AG04450 (cell line): ENCODE results near the gene VCL. TPM values are rescaled to one million over a fixed set of nuclear protein-coding genes. Genes with fewer than 3 reads are reported as not detected.

ENCODE experiments used
- CTCF ChIA-PET: fragments of 300-600, 350-600 bp; formaldehyde crosslinking; extraction: SDS; loops from one replicate; lab custom pipeline; 2022; ENCODE audit warnings: antibody characterized with exemption, inconsistent platforms; lab: Charles Lee
- POLR2A ChIA-PET: fragments of 350-600 bp; formaldehyde crosslinking; extraction: SDS; loops from one replicate; lab custom pipeline; 2021; ENCODE audit warnings: antibody characterized with exemption, inconsistent platforms; lab: Yijun Ruan, JAX
- DNase-seq: peaks from one replicate; pipeline ENCODE4 v3.0.0-alpha.2; 2011; ENCODE audit warnings: low read depth, low spot score
- H3K27ac ChIP-seq: one replicate; pipeline ENCODE4 v1.5.1; 2012; ENCODE audit warnings: low read depth, low read length, control low read depth
- H3K27me3 ChIP-seq: one replicate; pipeline ENCODE4 v1.6.0; 2012; ENCODE audit warnings: low read length; ENCODE audit not compliant: control insufficient read depth, insufficient read depth
- H3K4me3 ChIP-seq: 2 replicates; pipeline ENCODE4 v1.5.1; 2011; ENCODE audit warnings: mild to moderate bottlenecking, low read depth, low read length, control low read depth
- H3K9me3 ChIP-seq: 2 replicates; pipeline ENCODE4 v1.5.1; 2012; ENCODE audit warnings: low read length; ENCODE audit not compliant: control insufficient read depth, insufficient read depth
- polyA plus RNA-seq: library from polyadenylated mRNA; depleted of rRNA; stranded (reverse); fragments of >200 nt; gene quantifications from 2 replicates; pipeline ENCODE4 v1.2.3, GENCODE V29; 2011
- TF ChIP-seq, protein P1 (sequence below): IDR thresholded peaks from 2 replicates; pipeline ENCODE4 v1.5.1; 2011; ENCODE audit warnings: low read depth, low read length, control low read depth, inconsistent platforms

The VCL gene
- polyA plus RNA-seq, 1 experiment = 313 TPM

DNA sequence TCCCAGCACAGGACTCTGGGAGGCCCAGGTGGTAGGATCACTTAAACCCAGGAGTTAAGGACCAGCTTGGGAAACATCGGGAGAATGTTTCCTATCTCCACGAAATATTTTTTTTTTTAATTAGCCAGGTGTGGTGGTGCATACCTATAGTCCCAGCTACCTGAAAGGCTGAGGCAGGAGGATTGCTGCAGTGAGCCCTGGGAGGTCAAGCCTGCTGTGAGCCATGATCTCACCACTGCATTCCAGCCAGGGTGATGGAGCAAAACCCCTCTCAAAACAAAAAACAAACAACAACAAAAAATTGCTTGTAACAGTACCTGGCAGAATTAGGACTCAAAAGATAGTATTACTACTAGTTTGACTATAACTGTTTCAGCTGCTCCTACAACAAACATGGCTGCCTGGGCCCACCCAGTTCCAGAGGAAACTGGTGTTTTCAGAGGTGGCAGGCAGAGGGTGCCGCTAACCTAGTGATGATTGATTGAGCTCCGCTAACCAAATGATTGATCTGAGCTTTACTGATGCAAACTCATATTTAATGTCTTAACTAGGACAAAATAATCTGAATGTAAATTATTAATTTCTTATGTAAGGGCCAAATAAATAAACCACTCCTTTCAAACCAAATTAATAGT lies 95.7 kb downstream of the VCL start:
- Histone ChIP-seq H3K4me3 (no peak overlapping the region), H3K27me3 (no peaks in the 10 kb centered on the region), H3K27ac (no peak overlapping the region), H3K9me3 (no peaks in the 10 kb centered on the region)
- TF ChIP-seq, protein P1, sequence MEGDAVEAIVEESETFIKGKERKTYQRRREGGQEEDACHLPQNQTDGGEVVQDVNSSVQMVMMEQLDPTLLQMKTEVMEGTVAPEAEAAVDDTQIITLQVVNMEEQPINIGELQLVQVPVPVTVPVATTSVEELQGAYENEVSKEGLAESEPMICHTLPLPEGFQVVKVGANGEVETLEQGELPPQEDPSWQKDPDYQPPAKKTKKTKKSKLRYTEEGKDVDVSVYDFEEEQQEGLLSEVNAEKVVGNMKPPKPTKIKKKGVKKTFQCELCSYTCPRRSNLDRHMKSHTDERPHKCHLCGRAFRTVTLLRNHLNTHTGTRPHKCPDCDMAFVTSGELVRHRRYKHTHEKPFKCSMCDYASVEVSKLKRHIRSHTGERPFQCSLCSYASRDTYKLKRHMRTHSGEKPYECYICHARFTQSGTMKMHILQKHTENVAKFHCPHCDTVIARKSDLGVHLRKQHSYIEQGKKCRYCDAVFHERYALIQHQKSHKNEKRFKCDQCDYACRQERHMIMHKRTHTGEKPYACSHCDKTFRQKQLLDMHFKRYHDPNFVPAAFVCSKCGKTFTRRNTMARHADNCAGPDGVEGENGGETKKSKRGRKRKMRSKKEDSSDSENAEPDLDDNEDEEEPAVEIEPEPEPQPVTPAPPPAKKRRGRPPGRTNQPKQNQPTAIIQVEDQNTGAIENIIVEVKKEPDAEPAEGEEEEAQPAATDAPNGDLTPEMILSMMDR = no peak
- POLR2A ChIA-PET = interaction anchor here (0.6 kb wide), 1 partner anchor 261 kb away, joined by 4 read pairs; no protein-coding TSS in a partner anchor
- DNase-seq = no peak
- CTCF ChIA-PET = interaction anchor here (1.0 to 2.5 kb wide), 4 partner anchors 11 to 213 kb away, joined by 3 to 17 read pairs (median 4); no protein-coding TSS in a partner anchor

DNA sequence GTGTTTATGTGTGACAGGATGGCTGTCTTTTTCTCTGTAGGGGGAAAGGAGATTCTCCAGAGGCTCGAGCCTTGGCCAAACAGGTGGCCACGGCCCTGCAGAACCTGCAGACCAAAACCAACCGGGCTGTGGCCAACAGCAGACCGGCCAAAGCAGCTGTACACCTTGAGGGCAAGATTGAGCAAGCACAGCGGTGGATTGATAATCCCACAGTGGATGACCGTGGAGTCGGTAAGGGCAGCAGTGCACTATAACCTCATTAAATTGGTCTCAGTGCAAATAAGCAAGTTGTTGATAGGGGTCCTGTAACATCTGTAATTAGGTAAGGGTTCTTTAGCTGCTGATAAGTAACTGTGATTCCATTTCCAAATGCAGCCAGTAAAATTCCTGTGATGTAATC lies 96.3 kb downstream of the VCL start:
- no peaks in the 10 kb centered on the region for H3K9me3 ChIP-seq
- no peak overlapping the region for H3K27ac ChIP-seq
- POLR2A ChIA-PET = interaction anchor here (0.6 kb wide), 1 partner anchor 157 kb away, joined by 8 read pairs; no protein-coding TSS in a partner anchor
- TF ChIP-seq, protein P1 = no peak
- no peaks in the 10 kb centered on the region for H3K27me3 ChIP-seq
- CTCF ChIA-PET = interaction anchor here (1.0 to 2.5 kb wide), 3 partner anchors 13 to 214 kb away, joined by 3 to 17 read pairs (median 4); no protein-coding TSS in a partner anchor
- DNase-seq = no peak
- no peak overlapping the region for H3K4me3 ChIP-seq

DNA sequence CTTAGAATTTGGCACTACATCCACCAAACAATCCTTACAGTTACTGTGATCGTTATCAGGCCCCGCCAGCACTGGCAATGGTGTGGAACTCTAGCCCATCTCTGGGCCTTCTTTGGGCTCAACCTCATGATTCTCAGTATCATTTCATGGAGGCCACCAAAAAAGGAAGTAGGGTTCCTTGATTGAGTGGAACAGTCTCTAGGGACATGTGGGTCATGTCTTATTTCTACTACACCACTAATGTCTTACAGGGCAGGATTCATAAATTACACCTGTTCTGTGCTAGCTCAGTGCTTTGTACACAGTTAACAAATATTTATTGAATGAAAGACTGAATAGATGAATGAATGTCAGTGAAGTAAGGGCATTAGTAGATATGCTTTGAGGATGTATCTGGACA lies 98.9 kb downstream of the VCL start:
- CTCF ChIA-PET = interaction anchor here (0.6 to 1.7 kb wide), 6 partner anchors 16 to 729 kb away, joined by 3 to 9 read pairs (median 4); partner anchors contain the start of gene KAT6B
- POLR2A ChIA-PET = no interaction called here
- H3K9me3 ChIP-seq = no peaks in the 10 kb centered on the region
- TF ChIP-seq, protein P1 = no peak
- no peak for DNase-seq
- H3K4me3 ChIP-seq = no peak overlapping the region
- no peaks in the 10 kb centered on the region for H3K27me3 ChIP-seq
- no peak overlapping the region for H3K27ac ChIP-seq

DNA sequence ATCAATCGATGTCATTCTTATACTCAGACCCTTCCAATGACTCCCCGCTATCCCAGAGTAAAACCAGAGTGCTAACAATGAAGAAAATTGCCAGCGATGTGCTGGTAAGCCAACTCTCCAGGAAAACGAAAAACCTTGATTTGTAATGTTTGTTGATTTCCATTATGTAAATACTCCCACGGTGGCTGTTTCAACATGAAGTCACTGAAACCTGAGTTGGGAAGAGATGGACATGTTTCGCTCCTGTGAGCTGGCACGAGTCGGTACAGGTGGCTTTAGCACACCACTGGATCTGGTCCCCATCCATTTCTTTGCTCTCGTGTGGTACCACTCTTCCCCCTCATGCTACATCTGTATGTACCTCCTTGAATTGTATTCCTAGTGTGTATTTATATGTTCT lies 99.9 kb downstream of the VCL start:
- POLR2A ChIA-PET = no interaction called here
- Histone ChIP-seq H3K9me3 (no peaks in the 10 kb centered on the region), H3K4me3 (no peak overlapping the region), H3K27me3 (no peaks in the 10 kb centered on the region), H3K27ac (no peak overlapping the region)
- CTCF ChIA-PET = no interaction called here
- TF ChIP-seq, protein P1 = no peak
- no peak for DNase-seq

DNA sequence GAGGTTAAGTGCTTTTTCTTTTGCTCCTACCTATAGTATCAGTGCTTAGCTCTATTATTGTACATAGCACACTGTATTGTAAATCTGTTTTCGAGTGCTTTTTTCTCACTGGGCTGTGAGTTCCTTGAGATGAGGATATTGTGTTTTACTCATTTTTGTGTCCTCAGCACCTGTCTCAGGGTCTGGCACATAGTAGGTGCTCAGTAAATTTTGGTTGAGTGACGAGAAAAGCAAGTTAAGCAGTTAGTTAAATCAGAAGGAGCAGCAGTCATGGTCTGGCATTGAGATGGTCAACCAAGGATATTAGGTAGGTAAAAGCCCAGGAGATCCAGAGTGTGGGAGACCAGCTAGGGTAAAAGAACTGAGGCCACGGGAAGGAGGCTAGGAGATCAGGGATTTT lies 101.5 kb downstream of the VCL start:
- DNase-seq = no peak
- H3K9me3 ChIP-seq = no peaks in the 10 kb centered on the region
- CTCF ChIA-PET = interaction anchor here (1.8 kb wide), 1 partner anchor 18 kb away, joined by 5 read pairs; no protein-coding TSS in a partner anchor
- POLR2A ChIA-PET = no interaction called here
- no peaks in the 10 kb centered on the region for H3K27me3 ChIP-seq
- TF ChIP-seq, protein P1 = no peak
- H3K27ac ChIP-seq = no peak overlapping the region
- no peak overlapping the region for H3K4me3 ChIP-seq
